Activated CD4-positive, alpha-beta T cell treated with anti-CD3 and anti-CD28 coated beads for 4 hours (primary cell): Measurements from ENCODE around the gene KAZN.

Experiments used
- DNase-seq, 2 donors: peaks; one replicate each; pipeline ENCODE4 v3.0.0-alpha.2; 2020

The KAZN gene

GRCh38 chr1:14723401-14723800 is 124.9 kb downstream of the KAZN start:
- DNase-seq, result no peak

GRCh38 chr1:14724246-14724645 is 125.8 kb downstream of the KAZN start:
- no peak for DNase-seq

- no peak for DNase-seq
These were observed 126.2 kb downstream of the KAZN start for GRCh38 chr1:14724678-14725077.

GRCh38 chr1:14725238-14725637 is 126.8 kb downstream of the KAZN start:
- no peak for DNase-seq

- DNase-seq, result no peak
These were observed 127.2 kb downstream of the KAZN start for GRCh38 chr1:14725695-14726094.

- no peak for DNase-seq
These were observed 128.1 kb downstream of the KAZN start for GRCh38 chr1:14726606-14727005.

GRCh38 chr1:14728516-14728915 is 130.0 kb downstream of the KAZN start:
- DNase-seq, result no peak

GRCh38 chr1:14732728-14733047 is 134.2 kb downstream of the KAZN start:
- DNase-seq, result no peak

GRCh38 chr1:14733048-14733778 is 134.7 kb downstream of the KAZN start:
- no peak for DNase-seq

- no peak for DNase-seq
These were observed 135.3 kb downstream of the KAZN start for GRCh38 chr1:14733779-14734140.

- no peak for DNase-seq
These were observed 137.4 kb downstream of the KAZN start for GRCh38 chr1:14735841-14736240.

GRCh38 chr1:14737561-14738094 is 139.1 kb downstream of the KAZN start:
- DNase-seq, result no peak

GRCh38 chr1:14738235-14738634 is 139.8 kb downstream of the KAZN start:
- DNase-seq, result no peak

- no peak for DNase-seq
These were observed 140.2 kb downstream of the KAZN start for GRCh38 chr1:14738647-14739046.

GRCh38 chr1:14739082-14739832 is 140.8 kb downstream of the KAZN start:
- no peak for DNase-seq

GRCh38 chr1:14740016-14740415 is 141.5 kb downstream of the KAZN start:
- DNase-seq, result no peak

- DNase-seq, result no peak
These were observed 142.6 kb downstream of the KAZN start for GRCh38 chr1:14741082-14741481.

- DNase-seq, result no peak
These were observed 143.0 kb downstream of the KAZN start for GRCh38 chr1:14741532-14741931.

- DNase-seq, result no peak
These were observed 143.9 kb downstream of the KAZN start for GRCh38 chr1:14742181-14742980.

GRCh38 chr1:14743368-14743767 is 144.9 kb downstream of the KAZN start:
- no peak for DNase-seq

- DNase-seq, result no peak
These were observed 146.7 kb downstream of the KAZN start for GRCh38 chr1:14745001-14745720.

- no peak for DNase-seq
These were observed 147.3 kb downstream of the KAZN start for GRCh38 chr1:14745789-14746188.

GRCh38 chr1:14746393-14746792 is 147.9 kb downstream of the KAZN start:
- no peak for DNase-seq
